Suprapubic skin (tissue), 4 donors: Measurements from ENCODE around the gene OFD1. TPM values are rescaled to one million over a fixed set of nuclear protein-coding genes. Genes with fewer than 3 reads are reported as not detected.
"Not testable (repeated sequence)": the region's sequence is repeated elsewhere in the genome, so short reads cannot be mapped to it uniquely, and the experiment has no call there.

Source experiments
- DNase-seq, 2 donors: peaks; one replicate each; pipeline ENCODE4 v3.0.0-alpha.2; 2019; ENCODE audit warnings: low spot score in 2 of 2
- H3K27ac ChIP-seq: fragments of 200-600 bp; sonication (generic); one replicate; pipeline ENCODE4 v1.5.1; 2019
- H3K27me3 ChIP-seq: fragments of 200-600 bp; sonication (generic); one replicate; pipeline ENCODE4 v1.5.1; 2019
- H3K36me3 ChIP-seq: fragments of 200-600 bp; sonication (generic); one replicate; pipeline ENCODE4 v1.5.1; 2019
- H3K4me1 ChIP-seq: fragments of 200-600 bp; sonication (generic); one replicate; pipeline ENCODE4 v1.5.1; 2019
- H3K4me3 ChIP-seq: fragments of 200-600 bp; sonication (generic); one replicate; pipeline ENCODE4 v1.5.1; 2019; ENCODE audit warnings: mild to moderate bottlenecking
- H3K9me3 ChIP-seq: fragments of 200-600 bp; sonication (generic); one replicate; pipeline ENCODE4 v1.5.1; 2019
- CTCF ChIP-seq, 2 donors: fragments of 200-600 bp in 1 of 2; fragments of 450-650 bp in 1 of 2; sonication (generic) in 1 of 2; IDR thresholded peaks; one replicate each; pipeline ENCODE4 v1.5.1; 2016 to 2019; ENCODE audit warnings: antibody characterized with exemption in 2 of 2, mild to moderate bottlenecking in 1 of 2, moderate library complexity in 1 of 2
- EP300 ChIP-seq: sonication (generic); formaldehyde crosslinking; IDR thresholded peaks from one replicate; pipeline ENCODE4 v1.6.1; 2017; ENCODE audit warnings: antibody characterized with exemption
- POLR2A ChIP-seq, 2 donors: fragments of 450-650 bp; IDR thresholded peaks; one replicate each; pipeline ENCODE4 v1.6.1; 2017; ENCODE audit warnings: antibody characterized with exemption in 2 of 2, mild to moderate bottlenecking in 2 of 2, moderate library complexity in 2 of 2
- POLR2AphosphoS5 ChIP-seq, 3 donors: sonication (generic); formaldehyde crosslinking; IDR thresholded peaks; one replicate each; pipeline ENCODE4 v1.6.1; 2017; ENCODE audit warnings: antibody characterized with exemption in 3 of 3
- WGBS: methylation state at CpG from one replicate; pipeline ENCODE4 v1.1.5; 2018; 5-methylcytosine and 5-hydroxymethylcytosine counted together
- total RNA-seq, 4 donors: library from RNA; depleted of rRNA; stranded (reverse); fragments of >200 nt; gene quantifications; one replicate each; pipeline ENCODE4 v1.1.0, GENCODE V29; 2016

The OFD1 gene
- total RNA-seq, 4 donors from 2014 or later: 19.1 to 68.4 (median 32.5) TPM

GRCh38 chrX:13721371-13721770 lies 13.2 kb upstream of the OFD1 start:
- Histone ChIP-seq H3K27ac (peak overlapping the region; percentile 41), H3K36me3 (no peaks in the 10 kb centered on the region), H3K9me3 (no peaks in the 10 kb centered on the region), H3K27me3 (no peaks in the 10 kb centered on the region), H3K4me3 (no peak overlapping the region), H3K4me1 (peaks cover 8% of the 10 kb centered on the region)
- TF ChIP-seq POLR2A (IDR thresholded peaks at IDR 0.05): no peak
- TF ChIP-seq CTCF (IDR thresholded peaks at IDR 0.05): no peak
- no peak for TF ChIP-seq EP300
- no peak for TF ChIP-seq POLR2AphosphoS5 (IDR thresholded peaks at IDR 0.05)
- WGBS: 83% methylated on average over 4 of the region's 4 CpGs
- DNase-seq: no peak

GRCh38 chrX:13721819-13722519 lies 12.6 kb upstream of the OFD1 start:
- Histone ChIP-seq H3K36me3 (no peaks in the 10 kb centered on the region), H3K27ac (peak overlapping the region; percentile 41), H3K9me3 (no peaks in the 10 kb centered on the region), H3K27me3 (no peaks in the 10 kb centered on the region), H3K4me3 (no peak overlapping the region), H3K4me1 (peaks cover 8% of the 10 kb centered on the region)
- TF ChIP-seq CTCF (IDR thresholded peaks at IDR 0.05) (no peak), POLR2A (IDR thresholded peaks at IDR 0.05) (no peak), POLR2AphosphoS5 (IDR thresholded peaks at IDR 0.05) (no peak), EP300 (no peak)
- WGBS: 60% methylated on average over 7 of the region's 7 CpGs
- no peak for DNase-seq

GRCh38 chrX:13724878-13725277 lies 9.7 kb upstream of the OFD1 start:
- 89% methylated on average over 9 of the region's 9 CpGs for WGBS
- not testable (repeated sequence) for H3K27ac ChIP-seq, H3K4me1 ChIP-seq, DNase-seq, H3K36me3 ChIP-seq, H3K9me3 ChIP-seq, H3K4me3 ChIP-seq, H3K27me3 ChIP-seq

- H3K9me3 ChIP-seq, H3K27ac ChIP-seq, H3K27me3 ChIP-seq, H3K36me3 ChIP-seq, DNase-seq, H3K4me1 ChIP-seq, H3K4me3 ChIP-seq: not testable (repeated sequence)
- WGBS: 90% methylated on average over 2 of the region's 2 CpGs
These were observed 8.0 kb upstream of the OFD1 start for GRCh38 chrX:13726583-13726982.

GRCh38 chrX:13730523-13730922 lies 4.0 kb upstream of the OFD1 start:
- H3K9me3 ChIP-seq, H3K4me3 ChIP-seq, H3K27ac ChIP-seq, H3K27me3 ChIP-seq, H3K36me3 ChIP-seq, DNase-seq: not testable (repeated sequence)
- H3K4me1 ChIP-seq: peaks cover 13% of the 10 kb centered on the region
- WGBS: 92% methylated on average over 1 of the region's 1 CpG

GRCh38 chrX:13732246-13733067 lies 2.1 kb upstream of the OFD1 start:
- H3K27ac ChIP-seq: no peak overlapping the region
- H3K4me1 ChIP-seq: peaks cover 20% of the 10 kb centered on the region
- no peaks in the 10 kb centered on the region for H3K9me3 ChIP-seq
- H3K36me3 ChIP-seq: no peaks in the 10 kb centered on the region
- no peaks in the 10 kb centered on the region for H3K27me3 ChIP-seq
- no peak overlapping the region for H3K4me3 ChIP-seq
- 62% methylated on average over 7 of the region's 7 CpGs for WGBS
- no peak for DNase-seq
- TF ChIP-seq EP300: no peak
- no peak for TF ChIP-seq CTCF (IDR thresholded peaks at IDR 0.05)
- TF ChIP-seq POLR2A (IDR thresholded peaks at IDR 0.05): no peak
- TF ChIP-seq POLR2AphosphoS5 (IDR thresholded peaks at IDR 0.05): no peak
